GM21423 (cell line): Measurements from ENCODE around the gene KCNQ1OT1.

Source experiments
- ATAC-seq: cut with Tn5 transposase; IDR thresholded peaks from one replicate; pipeline ENCODE4 v1.9.1; 2021; ENCODE audit warnings: mild to moderate bottlenecking, moderate library complexity; ENCODE audit not compliant: unreplicated experiment

KCNQ1OT1 gene

DNA sequence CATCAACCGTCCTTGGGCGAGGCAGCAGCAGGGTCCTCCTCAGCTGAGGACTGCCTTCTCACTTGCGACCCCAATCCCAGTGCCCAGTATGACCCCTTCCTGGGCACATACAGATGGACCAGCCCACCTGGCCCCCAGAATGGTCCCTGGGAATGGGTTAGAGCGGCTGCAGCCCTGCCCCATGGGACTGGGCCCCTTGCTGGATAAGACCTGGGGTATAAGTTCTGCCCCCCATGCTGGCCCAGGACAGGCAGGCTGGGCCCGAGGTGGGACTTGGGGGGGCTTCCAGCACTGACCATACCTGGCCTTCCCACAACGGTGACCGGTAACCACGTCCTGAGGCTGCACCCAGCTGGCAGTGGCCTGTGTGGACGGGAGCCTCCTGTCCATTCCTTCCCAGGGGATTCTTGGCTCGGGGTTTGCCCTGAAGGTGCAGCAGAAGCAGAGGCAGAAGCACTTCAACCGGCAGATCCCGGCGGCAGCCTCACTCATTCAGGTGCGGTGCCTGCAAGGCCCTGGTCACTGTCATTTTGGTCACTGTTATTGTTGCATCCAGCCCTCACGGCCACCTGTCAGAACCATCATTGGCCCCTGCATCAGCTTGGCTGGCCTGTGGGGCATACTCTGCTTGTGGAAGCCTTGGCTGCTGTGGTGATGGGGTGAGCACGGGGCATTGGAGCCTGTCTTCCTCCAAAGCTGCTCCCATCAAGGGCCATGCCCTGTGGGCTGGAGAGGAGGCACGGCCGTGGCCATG lies 114.8 kb downstream of the KCNQ1OT1 start:
- ATAC-seq, result no peak

DNA sequence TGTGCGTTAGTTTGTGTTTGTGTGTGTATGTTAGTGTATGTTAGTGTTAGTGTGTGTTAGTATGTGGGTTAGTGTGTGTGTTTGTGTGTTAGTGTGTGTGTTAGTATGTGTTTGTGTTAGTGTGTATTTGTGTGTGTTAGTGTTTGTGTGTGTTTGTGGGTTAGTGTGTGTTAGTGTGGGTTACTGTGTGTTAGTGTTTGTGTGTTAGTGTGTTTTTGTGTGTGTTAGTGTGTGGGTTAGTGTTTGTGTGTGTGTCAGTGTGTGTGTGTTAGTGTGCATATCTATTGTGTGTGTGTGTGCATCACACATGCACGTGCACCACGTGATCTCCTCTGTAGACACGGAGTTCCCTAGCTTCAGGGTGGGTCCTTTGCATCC lies 115.4 kb downstream of the KCNQ1OT1 start:
- ATAC-seq, result no peak

DNA sequence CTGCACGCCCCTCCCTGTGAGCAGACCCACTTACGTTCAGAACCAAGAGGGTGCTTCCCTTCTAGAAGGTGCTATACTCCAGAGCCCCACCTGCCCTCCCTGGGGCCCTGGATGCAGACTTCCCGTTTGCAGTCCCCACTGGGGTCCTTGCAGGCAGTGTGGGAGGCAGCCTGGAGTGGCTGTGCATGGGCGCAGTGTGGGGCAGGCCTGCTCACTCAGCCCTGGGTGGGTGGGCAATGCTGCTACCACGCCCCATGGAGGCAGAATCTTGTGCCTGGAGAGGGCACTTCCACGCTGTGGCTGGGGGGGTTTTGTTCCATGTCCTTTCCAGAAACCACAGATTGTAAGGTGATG lies 116.2 kb downstream of the KCNQ1OT1 start:
- ATAC-seq, result no peak

DNA sequence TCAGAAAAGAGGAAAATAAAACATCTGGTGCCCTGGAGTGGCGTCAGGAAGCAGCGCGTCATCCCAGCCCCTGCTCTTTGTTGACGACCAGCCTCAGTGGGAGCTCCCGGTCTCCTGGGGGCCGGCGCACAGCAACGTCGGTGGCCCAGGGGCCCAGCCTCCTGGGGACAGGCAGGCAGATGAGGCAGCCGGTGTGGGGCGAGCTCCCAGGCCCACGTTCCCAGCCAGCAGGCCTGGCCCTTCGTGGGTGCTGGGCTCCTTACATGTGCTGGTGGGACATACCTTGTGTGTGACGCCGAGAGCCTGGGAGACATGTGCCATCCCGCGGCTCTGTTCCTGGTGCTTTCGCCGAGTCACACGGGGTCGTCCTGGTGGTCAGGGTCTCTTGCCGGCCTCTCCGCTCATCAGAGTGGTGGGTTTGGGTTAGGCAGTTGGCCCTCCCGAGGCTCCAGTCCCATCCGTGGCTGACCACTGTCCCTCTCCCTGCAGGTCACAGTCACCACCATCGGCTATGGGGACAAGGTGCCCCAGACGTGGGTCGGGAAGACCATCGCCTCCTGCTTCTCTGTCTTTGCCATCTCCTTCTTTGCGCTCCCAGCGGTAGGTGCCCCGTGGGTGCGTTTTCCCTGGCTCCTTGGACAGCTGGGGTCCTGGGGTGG lies 116.7 kb downstream of the KCNQ1OT1 start:
- ATAC-seq, result no peak

DNA sequence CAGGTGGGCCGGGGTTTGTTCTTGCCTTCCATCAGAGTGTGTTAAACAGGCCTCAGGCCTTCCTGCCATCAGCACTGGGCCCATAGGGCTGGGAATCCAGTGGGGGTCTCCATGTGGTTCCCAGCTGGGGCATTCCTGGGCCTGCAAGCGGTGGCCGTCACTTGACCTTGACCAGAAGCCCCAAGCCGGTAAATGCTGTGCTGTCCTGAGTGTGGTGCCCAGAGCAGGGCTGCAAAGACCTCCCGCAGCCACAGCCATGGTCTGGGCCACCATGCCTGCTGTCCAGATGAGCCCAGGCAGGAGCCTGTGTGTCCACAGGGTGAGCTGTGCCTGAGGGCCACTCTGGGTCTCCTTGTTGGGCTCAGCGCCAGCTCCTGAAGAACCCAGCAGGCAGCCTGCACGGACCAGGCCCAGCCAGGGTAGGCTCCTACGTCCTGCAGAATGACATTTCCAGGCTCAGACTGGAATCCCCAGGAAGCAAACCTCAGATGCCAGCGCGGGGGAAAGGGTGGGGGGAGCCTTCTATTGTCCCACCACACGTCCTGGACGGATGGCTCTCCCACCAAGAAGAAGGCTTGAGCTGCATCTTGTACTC lies 117.3 kb downstream of the KCNQ1OT1 start:
- no peak for ATAC-seq

DNA sequence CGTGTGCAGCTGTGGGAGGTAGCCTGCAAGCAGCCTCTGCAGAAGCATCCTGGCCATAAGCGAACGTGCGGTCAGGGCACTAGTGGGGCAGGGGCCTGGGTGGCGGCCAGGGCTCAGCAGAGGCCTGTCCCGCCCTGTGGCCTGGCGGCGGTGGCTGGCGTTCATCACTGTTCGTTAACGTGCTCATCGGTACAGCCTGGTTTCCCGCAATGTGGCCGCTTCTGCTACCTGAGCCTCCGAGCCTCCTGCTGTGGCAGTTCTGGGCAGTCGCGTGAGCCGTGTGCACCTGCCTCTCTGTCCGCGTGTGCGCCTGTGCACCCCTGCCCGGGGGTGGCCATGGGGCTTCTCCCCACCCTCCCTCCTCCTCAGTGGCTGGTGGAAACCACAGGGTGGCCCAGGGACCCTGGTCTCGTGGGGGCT lies 117.9 kb downstream of the KCNQ1OT1 start:
- no peak for ATAC-seq

DNA sequence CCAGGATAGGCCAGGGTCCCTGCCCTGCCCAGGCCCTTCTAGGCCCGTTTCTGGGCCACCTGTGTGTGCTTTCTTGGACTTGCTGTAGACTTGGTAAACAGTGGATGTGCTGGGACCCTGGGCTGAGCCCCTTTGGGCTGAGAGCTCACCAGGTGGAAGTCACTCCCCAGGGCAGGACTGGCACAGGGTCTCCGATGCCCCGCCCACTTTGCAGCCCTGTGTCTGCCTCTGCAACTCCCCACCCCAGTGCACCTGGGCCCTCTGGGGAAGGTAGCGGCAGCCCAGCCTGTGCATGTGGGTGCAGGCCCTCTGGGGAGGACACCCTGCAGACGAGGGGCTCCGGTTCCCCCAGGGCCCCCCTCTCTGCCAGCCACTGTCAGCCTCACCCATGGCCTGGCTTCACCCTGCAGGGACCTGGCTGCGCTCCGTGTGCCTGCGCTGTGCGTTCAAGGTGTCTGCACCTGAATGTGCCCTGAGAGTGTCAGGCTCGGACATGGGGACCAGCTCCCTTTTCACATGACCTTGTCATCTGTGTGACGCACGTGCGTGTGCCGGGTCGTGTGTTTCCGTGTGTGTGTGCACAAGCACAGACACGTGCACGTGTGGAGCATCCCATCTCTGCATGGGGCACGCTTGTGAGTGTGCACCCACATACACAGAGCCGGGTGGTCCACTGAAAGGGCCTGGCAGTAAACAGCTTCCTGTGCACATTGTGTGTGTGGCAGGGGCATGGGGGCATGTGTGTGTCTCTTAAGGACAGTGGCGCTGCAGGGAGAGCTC lies 118.5 kb downstream of the KCNQ1OT1 start:
- no peak for ATAC-seq

DNA sequence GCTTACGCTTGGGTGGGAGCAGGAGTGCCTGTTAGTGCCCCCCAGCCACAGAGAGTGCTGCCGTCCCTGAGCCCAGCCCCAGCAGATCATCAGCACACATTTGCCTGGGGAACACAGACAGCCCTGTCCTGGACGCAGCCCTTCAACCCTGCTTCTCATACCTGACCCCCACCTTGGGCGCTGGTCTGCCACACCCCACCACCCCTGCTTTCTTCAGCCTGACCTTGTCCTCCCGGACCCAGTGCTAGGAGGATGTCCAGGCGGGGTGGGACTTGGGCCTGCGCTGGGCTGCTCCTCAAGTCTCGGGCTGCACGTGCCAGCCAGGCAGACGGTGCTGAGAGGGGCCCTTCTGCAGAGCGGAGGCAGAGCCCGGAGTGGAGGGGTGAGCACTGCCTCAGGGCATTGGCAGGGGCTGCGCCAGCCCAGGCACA lies 119.2 kb downstream of the KCNQ1OT1 start:
- no peak for ATAC-seq

DNA sequence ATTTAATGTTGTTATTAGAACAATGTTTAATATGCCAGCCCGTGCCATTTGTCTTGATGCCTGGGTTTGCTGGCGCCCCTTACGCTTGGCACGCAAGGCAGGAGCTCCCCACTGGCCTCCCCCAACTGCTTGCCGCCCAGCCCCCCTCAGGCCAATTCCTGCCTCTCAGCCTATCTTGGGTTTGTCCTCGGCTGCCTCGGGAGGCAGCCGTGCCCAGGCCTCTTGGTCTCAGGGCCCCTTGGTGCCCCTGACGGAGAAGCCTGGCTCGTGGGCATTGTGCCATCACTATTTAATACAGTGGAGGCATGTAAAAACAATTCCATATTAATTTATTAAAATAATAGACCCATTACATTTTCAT lies 119.8 kb downstream of the KCNQ1OT1 start:
- ATAC-seq, result no peak

DNA sequence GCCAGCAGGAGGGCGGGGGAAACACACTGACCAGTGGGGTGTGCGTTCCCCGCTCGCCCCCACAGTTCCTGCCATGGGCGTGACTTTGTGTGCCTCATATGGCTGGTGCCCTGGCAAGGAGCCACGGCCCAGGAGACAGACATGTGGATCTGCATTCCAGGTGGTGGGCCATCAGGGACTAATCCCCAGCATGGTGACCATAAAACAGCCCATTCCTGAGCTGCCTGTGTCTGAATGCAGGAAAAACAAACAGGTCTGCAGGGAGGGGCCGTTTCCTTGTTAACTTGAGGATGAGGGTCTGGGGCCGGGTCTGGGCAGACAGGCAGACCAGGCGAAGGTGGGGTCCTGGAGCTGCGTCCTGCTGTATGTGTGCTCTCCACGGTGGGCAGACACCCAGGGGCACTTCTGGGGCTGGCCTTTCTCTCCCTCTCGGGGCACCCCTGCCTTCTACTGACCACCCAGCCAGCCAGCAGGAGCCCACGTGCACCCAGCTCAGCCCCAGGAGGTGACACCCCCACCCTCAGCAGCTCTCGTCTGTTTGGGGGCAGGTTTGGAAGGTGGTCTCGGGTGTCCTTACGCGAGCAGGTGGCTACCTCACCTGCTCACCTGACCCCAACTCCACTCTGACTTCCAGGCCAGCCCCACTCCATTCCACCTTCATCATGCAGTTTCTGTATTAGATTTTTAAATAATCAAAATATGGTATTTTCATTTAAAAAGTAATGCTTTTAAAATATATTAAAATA lies 120.3 kb downstream of the KCNQ1OT1 start:
- no peak for ATAC-seq

DNA sequence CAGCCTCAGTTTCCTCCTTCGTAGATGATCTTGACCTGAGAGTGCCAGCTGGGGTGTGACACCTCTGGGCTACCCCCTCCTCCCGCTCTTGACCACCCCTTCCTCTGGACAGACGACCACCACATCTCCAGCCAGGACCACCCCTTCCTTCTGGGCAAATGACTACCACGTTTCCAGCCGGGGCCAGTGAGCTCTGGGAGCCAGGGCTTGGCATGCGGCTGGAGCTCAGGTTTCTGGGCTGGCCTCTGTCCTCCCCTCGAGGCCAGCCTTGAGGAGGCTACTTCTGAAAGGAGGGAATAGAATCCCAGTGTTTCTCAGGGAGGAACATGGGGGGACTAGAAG lies 120.9 kb downstream of the KCNQ1OT1 start:
- ATAC-seq, result no peak

DNA sequence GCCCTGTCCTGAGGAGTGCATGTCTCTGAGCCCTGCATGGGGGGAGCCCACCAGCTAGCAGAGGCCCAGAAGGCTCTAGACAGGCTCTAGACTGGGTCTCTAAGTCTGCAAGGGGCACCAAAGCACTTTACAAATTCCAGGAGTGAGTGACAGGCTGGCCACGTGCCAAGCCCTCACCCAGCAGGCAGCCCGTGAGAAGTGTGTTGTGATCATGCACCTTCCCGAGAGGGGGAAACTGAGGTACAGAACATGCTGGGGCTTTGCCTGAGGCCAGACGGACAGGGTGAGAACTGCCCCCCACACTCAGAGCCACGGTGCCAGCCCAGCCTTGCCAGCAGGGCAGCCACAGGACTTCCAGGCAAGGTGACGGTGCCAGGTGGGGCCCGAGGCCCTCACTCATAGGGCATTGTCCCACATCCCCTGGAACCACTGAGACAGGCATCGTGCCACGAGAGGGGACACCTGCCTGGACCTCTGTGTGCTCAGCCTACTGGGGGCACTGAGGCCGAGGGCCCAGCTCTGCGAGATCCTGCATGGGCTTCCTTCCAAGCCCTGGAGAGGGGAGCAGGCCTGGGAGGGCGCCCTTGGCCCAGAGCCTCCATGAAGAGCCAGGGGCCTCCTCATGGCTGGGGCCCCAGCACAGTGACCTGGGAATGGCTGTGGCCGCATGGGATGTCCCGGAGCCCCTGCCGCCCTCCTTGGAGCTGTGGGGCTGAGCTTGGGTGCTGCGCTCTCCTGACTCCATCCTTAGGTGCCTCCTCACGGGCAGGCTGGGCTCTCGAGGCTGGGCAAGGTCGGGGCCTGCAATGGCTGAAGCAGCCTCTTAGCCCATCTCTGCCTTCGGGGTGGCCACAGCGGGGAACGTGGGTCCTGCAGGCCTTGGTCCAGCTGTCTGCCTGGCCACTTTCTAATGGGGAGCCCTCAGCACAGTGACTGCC lies 121.5 kb downstream of the KCNQ1OT1 start:
- ATAC-seq, result no peak

DNA sequence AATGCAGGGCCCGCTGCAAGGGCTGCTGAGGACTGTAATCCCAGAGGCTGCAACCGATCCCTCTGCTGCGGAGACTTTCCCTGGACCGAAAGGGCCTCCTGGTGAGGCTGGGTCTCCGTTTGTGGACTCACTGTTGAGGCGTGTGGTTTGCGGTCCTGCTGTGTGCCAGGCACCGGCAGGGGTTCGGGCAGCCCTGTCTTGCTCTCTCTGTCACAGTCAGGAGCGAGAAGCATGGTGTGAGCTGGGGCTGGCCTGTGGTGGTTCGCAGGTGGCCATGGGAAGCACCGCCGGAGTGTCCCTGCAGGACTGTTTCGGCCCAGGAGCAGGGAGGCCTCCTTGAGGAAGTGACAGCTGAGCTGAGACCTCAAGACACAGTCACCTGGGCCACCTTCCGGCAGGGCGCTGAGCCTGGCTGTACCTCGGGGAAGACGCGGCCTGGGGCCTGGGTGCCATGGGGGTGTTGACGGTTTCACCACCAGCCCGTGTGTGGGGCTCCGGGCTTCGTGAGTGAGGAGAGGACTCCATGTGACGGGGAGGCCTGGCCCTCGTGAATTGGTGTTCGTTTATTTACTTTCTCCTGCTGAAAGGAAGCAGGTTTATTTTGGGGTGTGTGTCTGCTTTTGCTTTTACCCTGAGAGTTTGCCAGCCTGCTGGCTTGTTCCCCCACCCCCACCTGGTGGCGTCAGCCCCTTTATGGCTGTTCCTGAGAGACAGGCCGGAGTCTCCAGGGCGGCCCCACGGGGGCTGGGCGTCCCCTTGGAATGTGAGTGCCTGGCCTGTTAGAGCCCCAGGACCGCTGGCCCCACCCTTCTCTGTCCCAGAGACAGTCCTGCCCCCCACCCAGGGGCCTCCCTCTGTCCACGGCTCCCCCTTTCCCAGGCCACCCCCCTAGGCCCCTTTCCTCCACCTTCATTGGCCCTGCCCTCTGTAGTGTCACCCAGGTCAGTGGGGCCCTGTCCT lies 122.5 kb downstream of the KCNQ1OT1 start:
- no peak for ATAC-seq

DNA sequence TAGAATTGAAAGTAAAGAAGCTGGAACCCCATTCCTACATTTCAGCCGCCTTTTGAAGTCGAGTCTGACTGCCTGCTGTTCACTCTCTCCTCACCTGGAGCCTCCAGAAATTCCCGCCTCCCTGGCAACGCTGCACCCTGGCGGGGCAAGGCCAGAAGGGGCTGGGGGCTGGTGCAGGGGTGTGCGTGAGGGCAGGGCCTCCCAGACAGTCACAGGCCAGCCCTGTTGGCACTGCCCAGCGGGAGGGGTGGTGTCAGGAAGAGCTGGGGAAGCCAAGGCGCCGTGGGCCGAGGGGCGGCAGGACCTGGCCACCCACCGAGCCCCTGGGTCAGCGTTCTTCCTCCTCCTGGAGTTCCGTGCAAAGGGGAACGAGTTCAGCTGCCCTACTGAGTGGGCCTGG lies 123.2 kb downstream of the KCNQ1OT1 start:
- no peak for ATAC-seq

DNA sequence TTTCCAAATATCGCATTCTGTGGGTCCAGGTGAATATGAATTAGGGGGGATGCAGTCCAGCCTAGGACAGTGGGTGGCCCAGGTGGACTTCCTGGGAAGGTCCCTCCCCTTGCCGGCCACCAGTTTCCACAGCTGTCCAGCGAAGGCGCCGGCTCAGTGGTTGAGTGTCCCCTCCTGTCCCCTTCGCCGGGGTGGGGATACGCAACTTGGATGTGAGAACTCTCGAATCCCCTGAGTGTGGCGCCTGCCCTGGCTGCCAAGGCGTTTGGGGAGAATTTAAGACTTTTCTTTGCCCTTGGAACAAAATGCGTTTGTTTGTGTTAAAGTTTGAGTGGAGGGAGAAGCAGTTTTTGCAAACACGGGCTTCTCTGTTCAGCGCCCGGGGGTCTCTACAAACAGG lies 123.7 kb downstream of the KCNQ1OT1 start:
- ATAC-seq, result no peak

DNA sequence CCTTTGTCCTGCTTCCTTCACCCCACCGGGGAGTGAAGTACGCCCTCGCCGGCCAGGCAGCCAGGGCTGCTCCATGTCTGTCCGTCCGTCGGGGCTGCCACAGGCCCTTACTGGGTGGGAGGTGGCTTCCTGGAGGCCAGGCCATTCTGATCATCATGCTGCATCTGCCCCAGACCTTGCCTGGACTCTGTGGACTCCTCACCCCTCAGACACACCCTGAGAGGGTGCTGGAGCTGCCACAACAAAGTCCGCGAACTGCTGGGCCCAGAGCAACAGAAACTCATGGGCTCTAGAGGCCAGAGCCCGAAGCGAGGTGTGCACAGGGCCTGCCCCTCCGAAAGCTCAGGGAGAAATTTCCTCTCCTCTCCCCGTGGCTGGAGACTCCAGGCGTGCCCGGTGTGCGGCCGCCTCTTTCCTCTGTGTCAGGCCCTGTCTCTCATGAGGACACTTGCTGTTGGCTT lies 124.2 kb downstream of the KCNQ1OT1 start:
- no peak for ATAC-seq

DNA sequence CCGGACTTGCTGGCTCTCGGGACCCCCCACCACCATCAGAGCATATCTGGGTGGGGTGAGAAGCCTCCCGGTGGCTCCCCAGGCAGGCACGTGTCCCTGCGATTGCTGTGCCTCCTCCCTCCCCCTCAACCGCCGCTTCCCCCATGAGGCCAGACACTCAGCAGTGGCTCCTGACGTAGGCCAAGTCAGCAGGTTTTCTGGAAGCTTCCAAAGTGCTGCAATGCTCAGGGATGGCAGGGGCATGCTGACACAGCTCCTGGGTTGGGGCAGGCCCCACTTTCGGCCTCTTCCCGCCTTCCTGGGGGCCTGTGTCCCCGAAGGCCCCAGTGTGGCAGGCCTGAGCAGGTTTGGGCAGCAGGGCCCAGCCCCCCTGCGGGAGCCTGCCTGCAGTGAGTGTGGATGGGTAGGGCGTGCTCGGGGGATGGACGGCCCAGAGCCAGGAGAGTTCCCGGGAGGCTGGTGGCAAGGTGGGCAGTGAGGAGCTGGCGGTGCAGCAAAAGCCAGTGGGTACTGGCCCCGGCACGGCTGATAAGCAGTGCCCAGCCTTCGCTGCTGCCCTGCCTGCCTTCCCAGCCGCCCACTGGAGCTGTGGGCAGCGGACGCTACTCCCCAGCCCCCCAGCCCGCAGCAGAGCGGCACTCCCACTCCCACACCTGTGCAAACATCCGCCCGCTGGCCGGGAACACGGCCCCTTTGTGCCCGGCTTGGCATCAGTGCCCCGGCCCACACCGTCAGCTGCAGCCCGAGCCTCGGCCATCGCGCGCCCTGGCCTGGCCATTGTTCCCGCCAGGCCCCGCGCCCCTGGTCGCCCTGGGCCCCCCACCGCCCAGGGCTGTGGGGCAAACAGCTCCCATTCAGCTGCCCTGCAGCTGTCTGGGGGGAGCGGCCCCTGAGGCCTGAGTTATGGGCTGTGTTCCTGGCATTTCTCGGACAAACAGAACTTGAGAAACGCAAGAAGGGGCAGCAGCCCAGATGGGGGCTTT lies 125.0 kb downstream of the KCNQ1OT1 start:
- no peak for ATAC-seq
